Measurements from ENCODE around the gene ROCK2. TPM values are rescaled to one million over a fixed set of nuclear protein-coding genes. Genes with fewer than 3 reads are reported as not detected.
A peak's percentile ranks its signal among the peaks of the same experiment; 100 is the strongest.

ROCK2 gene
- total RNA-seq, result 34.4 TPM
- long read RNA-seq, partial matches to known transcripts, result 2 of 3 reads
- long read RNA-seq, other reads (novel, unspliced or antisense), result 1 of 3 reads

DNA sequence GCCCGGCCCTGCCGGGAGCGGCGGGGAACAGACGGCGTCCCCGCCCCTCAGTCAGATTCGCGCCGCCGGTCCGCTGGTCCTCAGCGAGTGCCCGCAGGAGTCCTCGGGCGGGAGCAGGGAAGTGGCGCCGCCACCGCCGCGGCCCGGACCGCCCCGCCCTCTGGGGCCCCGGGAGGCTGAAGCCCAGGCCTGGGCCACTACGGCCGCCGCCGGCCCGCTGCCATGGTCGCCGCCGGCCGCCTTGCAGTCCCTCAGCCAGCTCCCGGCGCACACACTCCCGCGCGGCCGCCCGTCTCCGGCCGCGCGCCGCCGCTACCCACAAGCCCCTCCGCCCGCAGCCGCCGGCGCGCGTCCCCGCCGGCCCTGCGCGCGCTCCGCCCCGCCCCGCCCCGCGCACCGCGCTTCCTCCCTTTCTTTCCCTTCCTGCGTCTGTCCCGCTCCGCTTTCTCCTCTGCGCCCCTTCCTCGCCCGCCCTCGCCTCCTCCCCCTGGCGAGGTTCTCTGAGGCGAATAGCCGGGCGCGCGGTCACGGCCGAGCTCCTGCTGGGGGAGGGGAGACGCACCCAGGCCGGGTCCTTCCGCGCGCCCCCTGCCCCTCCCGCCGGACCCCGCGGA lies at the start of gene ROCK2:
ROCK2 (minus strand) TSS at position 295 of the 614 bp plus-strand sequence. CDS start 500 bp downstream, outside the sequence.
- DNase-seq (ENCODE audit: missing footprints) (peak; percentile 94), ATAC-seq (peak; percentile 87)
- intact Hi-C loops (cut with DNase I), result loop anchor here (2.0 to 5.0 kb wide), 4 partner anchors 30 to 112 kb away; no protein-coding TSS in a partner anchor

DNA sequence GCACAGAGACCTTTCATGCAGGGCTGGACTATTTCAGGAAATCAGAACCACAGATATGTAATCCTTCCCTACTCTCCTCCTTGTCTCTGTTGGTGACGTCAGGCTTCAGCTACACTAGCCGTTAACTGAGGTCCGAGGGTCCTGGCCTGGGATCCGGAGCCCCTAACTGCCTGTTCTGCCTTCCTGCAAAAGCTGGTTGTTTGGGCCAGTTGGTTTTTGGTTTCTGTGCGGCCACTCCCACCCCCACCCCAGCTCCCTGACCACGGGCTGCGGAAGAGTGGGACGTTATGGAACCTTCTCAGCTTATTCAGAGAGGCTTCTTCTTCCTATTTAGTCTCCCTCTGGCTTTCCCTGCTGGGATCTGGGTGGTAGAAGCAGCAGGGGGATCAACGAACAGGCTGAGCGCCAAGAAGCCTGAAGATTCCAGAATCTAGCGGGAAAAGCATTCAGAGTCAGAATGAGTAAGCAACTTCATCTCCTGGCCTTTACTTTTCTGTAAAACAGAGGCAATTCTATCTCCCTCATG lies 49.3 kb upstream of the ROCK2 start:
- DNase-seq (ENCODE audit: missing footprints) (no peak), ATAC-seq (no peak)

DNA sequence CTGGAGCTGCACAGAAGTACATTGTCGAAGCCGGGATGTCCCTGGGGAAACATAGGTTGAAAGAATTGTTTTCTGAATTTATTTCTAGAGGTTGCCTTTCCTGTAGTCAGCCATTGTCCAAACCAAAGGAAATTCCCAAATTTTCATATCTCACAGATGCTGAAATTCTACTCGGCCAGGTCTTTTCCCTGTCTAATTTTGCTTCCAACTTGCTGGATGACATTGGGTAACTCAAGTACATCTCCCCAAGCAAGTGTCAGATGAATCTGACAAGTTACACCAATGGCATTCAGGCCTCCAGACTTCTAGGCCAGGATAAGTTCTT lies 47.5 kb upstream of the ROCK2 start:
- intact Hi-C loops (cut with DNase I), result no loop called here
- no peak for ATAC-seq

More for the DNA sequence above, 49.3 kb upstream of the ROCK2 start:
- intact Hi-C loops (cut with DNase I), result no loop called here

DNA sequence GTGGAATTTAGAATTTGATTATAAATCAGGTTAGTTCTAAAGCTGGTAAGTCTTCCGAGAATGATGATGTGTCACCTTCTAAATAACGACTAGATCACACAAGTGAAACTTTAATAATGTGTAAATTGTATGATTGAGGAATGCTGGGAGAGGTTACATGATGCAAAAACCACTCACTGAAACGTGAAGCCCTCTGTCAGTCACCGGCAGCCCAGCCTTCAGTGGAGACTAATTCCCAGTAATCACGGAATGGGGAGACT lies 45.9 kb upstream of the ROCK2 start:
- intact Hi-C loops (cut with DNase I), result no loop called here
- ATAC-seq (no peak), DNase-seq (ENCODE audit: missing footprints) (no peak)

More for the DNA sequence above, 47.5 kb upstream of the ROCK2 start:
- DNase-seq (ENCODE audit: missing footprints), result no peak

DNA sequence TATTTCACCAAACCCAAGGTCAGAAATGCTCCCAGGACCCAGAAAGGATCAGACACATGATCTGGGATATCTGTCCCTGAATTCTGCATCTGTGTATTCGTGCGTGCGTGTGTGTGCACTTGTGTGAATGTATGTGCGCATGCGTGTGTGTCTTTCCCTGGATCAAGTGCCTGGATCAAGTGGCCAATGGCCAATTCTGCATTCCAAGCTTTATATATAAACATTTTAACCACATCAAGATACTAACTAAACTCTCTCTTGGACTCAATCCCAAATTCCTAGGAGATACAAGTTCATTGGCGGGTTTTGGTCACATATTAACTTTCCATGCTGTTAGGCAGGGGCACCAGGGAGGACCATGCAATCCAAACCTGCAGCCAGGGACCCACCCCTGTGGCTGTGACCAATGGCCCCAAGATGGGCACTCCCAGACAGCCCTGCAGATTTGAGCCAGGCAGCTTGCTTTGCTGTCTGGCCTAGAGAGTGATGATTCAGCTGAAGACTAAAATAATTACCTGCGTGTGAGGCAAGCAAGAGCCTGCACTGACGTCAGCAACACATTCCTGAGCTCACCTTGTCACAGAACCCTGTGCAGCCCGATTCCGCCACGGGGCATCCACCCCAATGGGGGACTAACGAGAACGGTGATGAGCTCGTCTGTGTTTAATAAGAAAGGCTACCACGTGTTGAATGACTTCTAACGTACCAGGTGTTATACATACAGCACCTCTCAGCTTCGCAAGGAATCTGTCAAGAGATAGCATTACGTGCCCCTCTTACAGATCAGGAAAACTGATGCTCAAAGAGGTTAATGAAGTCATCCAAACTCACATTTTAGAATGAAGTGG lies 45.3 kb upstream of the ROCK2 start:
- intact Hi-C loops (cut with DNase I), result no loop called here
- no peak for DNase-seq (ENCODE audit: missing footprints)
- ATAC-seq, result no peak

DNA sequence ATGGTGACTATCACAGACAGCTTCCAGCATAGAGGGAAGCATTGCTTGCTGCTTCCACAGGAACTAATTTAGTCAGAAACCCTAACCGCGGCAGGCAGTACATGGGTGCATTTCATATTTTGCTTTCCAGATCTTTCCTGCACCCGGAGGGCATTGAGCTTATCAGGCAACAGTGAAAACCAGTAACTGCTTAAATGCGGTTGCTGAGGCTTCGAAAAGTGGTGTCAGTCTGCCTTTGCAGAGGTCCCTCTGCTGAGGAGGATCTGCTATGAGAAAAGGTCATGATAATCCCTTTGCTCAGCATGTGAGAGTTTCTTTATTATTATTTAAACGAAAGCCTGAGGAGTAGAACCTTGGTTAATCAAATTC lies 44.6 kb upstream of the ROCK2 start:
- intact Hi-C loops (cut with DNase I), result no loop called here
- no peak for ATAC-seq
- DNase-seq (ENCODE audit: missing footprints), result no peak

DNA sequence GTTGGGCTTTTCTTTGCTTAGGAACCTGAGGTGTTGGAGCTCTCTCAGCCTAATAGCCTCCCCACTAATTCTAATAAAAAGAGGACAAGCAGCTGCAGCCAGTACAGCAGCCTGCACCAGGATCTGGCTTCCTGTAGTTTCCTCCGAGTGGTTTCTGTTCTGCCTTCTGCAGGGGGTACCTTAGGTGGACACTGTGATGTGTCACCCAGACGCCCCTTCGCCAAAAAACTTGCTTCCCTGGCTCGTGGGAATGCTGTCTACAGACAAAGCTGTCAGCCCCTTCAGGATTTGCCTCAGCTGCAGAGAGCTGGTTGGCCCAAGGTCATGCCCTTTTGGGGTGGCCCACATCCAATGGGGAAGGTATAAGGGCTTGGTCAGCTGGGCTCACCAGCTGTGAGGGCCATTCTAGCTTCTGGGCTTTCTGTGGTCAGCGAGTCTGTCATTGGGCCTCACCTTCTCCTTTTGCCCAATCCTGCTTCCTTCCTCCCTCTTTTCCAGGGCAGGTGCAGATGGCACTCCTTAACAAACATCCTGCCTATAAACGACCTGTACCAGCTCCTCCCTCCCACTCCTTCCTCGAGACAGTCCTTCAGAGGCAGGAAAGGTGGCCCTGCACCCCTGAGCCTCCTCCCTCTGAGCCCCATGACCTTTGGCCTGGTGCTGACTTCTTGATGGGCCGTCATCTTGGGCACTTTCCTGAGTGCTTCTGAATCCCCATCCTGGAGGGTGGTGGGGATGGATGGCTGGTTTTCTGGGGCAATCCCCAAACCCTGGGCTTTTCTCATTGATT lies 44.0 kb upstream of the ROCK2 start:
- no peak for ATAC-seq
- intact Hi-C loops (cut with DNase I), result no loop called here
- DNase-seq (ENCODE audit: missing footprints), result no peak

DNA sequence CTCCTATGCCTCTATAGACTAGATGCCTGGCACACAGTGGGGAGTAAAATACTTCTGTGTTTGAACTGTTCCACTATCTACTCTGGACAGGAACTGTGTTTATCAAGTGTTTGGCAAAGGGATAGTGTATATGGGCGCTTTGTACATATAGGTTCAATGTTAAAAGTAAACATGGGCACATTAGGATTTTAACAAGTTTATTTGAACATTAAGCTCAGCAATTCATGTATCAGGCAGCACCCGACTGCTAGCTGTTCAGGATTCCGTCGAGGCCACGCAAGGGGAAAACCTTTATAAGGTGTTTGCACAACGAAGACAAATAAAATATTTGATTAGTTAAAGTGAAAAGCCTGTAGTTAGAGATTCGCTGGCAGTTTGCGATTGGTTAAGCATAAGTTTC lies 43.4 kb upstream of the ROCK2 start:
- DNase-seq (ENCODE audit: missing footprints), result no peak
- ATAC-seq, result no peak
- intact Hi-C loops (cut with DNase I), result no loop called here

DNA sequence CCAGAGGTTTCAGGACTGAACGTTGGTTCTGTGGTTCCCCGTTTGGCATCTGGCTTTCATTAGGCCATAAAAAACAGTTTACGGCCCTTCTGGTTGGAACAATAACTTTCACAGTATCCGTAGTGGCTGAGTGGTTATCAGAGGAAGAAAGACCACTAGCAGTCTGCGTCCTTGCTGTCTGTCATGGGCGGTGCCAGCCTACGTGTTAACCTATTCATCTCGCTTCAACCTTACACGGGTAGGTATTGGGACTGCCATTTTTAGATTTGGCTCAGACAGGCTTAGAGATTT lies 42.6 kb upstream of the ROCK2 start:
- ATAC-seq (no peak), DNase-seq (ENCODE audit: missing footprints) (no peak)
- intact Hi-C loops (cut with DNase I), result no loop called here

DNA sequence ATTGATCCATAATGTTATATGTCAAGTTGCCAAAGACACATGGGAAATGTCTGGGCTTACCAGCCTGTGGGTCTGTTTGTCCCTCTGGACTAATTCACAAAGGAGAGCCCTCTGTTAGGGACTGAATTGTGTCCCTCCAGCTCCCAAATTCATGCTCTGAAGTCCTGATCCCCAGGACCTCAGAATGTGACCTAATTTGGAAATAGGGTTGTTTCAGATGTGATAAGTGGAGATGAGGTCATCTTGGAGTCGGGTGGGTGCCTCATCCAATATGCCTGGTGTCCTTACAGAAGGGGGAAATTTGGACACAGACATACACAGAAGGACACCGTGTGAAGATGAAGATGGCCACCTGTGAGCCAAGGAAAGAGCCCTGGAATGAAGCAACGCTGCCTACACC lies 41.4 kb upstream of the ROCK2 start:
- ATAC-seq, result no peak
- no peak for DNase-seq (ENCODE audit: missing footprints)
- intact Hi-C loops (cut with DNase I), result no loop called here

DNA sequence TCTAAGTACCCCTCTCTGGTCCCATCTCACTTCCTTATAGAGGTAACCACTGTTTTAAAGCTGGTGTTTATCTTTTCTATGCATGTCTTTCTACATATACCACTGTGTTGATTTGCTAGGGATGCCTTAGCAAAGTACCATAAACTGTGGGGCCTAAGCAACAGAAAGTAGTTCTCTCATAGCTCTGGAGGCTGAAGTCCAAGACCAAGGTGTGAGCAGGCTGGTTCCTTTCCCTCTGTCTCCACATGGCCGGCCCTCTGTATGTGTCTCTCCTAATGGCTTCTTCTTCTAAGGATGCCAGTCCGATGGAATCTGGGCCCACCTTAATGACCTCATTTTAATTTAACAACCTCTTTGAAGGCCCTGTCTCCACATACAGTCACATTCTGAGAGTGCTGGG lies 40.8 kb upstream of the ROCK2 start:
- intact Hi-C loops (cut with DNase I), result no loop called here
- DNase-seq (ENCODE audit: missing footprints), result no peak
- no peak for ATAC-seq

DNA sequence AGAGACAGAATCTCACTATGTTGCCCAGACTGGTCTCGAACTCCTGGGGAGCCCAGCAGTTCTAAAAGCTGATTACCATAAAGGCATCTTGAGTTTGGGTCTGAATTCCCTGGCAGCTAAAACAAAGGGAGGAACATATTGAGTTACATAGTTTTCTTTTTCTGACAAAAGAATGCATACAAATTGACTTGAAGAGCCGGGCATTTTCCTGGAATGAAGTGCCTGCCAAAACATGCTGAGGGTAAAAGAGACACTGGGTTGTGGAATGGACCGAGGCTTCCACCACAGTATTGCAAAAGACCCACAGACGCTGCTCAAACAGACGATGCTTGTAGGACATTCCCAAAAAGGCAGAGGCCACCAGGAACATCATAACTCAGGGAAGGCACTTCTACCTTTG lies 35.1 kb upstream of the ROCK2 start:
- intact Hi-C loops (cut with DNase I), result no loop called here
- ATAC-seq (no peak), DNase-seq (ENCODE audit: missing footprints) (no peak)

DNA sequence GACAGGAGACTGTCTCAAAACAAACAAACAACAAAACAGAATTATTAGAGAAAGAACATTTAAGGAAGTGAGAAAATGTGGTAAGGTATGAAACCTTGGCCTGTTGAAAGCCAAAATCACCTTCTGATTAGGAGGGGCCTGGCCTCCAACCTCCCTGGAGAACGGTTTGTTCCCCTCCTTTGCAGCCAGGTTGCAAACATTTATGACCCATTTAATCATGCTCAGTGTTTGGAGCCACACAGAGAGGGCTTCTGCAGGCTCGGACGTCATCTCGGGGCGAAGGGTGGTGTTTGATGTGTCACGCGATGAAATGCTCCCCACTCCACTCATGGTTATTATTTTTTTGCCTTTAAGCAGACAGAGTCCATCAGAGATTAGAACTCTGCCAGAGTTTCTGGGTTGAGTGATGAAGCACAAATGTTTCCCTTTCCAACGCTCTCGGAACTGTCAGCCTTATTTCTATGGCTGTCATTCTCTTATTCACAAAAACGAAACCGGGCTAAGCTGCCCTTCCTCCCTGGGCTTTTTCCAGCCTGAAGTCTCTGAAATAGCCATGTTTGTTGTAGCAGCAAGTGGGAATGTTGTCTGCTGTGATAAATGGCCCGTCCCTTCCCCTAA lies 33.6 kb upstream of the ROCK2 start:
- ATAC-seq (peak; percentile 27), DNase-seq (ENCODE audit: missing footprints) (no peak)

DNA sequence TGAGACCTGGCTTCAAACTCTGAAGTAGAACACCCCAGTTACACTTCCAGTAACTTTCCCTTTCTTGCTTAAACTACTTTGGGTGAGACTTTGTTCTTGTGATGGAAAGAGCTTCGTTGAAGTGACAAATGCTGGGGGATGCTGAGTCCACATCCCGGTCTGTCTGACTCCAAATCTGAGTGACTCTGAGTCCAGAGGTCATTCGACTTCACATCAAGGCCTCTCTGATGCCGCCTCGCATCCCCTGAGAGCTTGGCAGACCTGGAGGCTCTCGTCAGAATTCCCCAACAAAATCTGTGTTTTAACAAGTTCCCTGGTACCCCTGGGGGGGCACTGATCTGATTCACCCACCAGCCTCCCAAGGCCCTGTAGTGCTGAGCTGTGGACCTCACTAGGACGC lies 31.6 kb upstream of the ROCK2 start:
- ATAC-seq (no peak), DNase-seq (ENCODE audit: missing footprints) (no peak)
- intact Hi-C loops (cut with DNase I), result no loop called here

More for the DNA sequence above, 33.6 kb upstream of the ROCK2 start:
- intact Hi-C loops (cut with DNase I), result no loop called here

DNA sequence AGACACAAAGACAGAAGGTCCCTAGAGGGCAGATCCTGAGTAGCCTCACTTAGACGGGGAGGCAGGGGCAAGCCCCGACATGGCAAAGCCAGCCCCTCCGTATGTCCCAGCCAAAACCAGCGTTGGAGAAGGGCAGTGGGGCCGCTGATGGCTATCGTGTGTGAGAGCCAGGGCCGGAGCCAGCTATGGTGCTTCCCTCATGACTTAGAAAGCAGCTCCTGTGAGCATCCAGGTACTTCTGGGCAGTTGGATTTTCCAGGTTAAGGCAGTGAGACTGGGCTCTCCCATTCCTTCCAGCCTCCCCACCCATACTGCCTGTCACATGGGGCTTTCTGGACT lies 31.2 kb upstream of the ROCK2 start:
- ATAC-seq (peak; percentile 6), DNase-seq (ENCODE audit: missing footprints) (no peak)
- intact Hi-C loops (cut with DNase I), result loop anchor here (2.0 kb wide), 1 partner anchor 31 kb away; the partner anchor contains the start of gene ROCK2

DNA sequence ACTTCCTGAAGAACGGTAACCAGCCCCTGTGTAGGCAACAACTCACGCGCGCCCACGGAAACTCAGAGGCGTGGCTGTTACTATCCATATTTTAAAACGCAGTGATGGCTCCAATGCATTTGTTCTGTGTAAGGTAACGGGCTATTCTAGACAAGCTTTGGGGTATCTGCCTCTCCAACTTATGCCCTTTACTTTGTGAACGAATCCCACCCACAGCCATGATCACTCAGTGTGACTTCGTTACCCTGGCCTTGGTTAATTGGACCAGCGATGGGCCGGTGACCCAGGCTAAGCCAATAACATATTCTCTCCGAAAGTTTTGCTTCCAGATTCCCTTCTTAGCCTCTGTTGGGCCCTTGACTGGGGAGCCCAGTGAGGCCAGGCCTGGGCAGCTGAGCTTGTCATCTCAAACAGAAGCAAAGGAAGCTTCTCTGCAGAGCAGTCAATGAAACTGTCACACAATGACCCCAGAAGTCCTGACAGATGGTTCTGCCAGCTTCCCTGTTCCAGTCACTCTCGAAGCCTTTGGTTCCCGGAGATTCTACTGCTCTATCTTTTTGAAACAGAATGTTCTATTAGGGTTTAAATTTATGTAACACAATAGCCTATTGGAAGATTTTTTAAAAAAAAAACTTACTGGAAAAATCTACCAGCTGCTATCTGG lies 30.7 kb upstream of the ROCK2 start:
- DNase-seq (ENCODE audit: missing footprints) (no peak), ATAC-seq (peak; percentile 26)
- intact Hi-C loops (cut with DNase I), result loop anchor here (2.0 kb wide), 1 partner anchor 30 kb away; the partner anchor contains the start of gene ROCK2

DNA sequence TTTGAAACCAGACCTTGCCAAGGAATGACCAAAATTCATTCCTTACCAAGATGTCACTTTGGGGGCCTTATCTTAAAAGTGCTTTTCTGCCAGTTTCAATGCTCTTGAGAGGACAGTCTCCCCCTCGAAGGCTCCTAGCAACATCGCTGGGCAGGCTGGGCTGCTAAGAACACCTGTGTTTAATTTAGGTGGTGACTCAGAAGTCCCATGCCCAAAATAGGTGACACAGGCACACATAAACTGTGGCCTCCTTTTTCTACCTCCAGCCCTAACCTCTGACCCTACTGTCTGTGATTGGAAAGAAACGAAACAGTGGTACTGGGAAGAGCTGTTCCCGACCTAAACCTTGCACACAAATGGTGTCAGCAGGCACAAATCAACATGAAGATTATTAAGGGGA lies 28.7 kb upstream of the ROCK2 start:
- DNase-seq (ENCODE audit: missing footprints), result no peak
- intact Hi-C loops (cut with DNase I), result no loop called here
- no peak for ATAC-seq

DNA sequence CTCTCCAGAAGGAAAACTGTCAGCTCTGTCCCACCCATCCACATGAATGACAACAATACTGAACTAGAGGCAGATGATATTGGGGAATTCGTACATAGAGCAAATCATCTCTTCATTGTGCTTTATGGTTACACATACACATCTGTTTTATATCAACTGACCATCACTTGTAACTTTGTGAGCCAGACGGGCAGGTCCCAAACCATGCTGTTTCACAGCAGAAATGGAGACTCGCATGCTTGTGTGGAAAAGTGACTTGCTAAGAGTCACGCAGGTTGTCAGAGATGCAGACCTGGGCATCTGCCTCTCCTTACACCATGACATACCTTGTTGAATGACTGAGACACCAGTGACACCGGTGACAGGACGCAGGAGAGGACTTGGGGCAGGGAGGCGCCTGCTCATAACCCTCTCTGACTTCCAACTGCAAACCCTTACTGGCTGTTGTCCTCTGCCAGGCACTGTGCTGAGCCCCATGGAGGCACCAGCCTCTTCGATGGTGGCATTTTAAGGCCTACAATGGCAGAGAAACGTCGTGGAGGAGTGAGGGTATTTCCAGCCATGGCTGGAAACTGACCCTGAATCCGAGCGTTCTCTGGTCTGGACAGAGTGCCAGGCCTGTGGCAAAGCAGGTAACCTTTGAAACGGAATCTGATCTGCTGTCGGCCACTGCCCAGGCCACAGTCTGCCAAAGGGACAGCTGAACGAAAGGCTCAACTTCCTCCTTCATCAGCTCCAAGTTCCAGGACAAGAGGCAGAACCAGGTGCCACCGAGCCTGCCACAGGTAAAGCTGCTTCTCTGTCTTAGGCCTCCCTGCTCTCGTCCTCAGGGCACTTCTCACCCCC lies 26.9 kb upstream of the ROCK2 start:
- ATAC-seq (no peak), DNase-seq (ENCODE audit: missing footprints) (no peak)
- intact Hi-C loops (cut with DNase I), result no loop called here

Data from Right ventricle myocardium inferior (tissue), 1 donor.